ENCODE measurements around the gene TNP2.

TNP2 gene

GRCh38 chr16:11268921-11269375, at the start of gene TNP2:
Gene TNP2, minus strand, starts transcription at chr16:11269325. Its CDS starts 63 bp downstream, at chr16:11269262.
- peaks cover 11% of the 10 kb centered on the region; the same call in 1 of the 2 replicates for H3K4me1 ChIP-seq (ENCODE audit: control insufficient read depth, insufficient read depth, low read length)
- H3K27me3 ChIP-seq (ENCODE audit: control insufficient read depth, insufficient read depth, low read length): no peaks in the 10 kb centered on the region
- no peak within 1 kb of the TSS for H3K9ac ChIP-seq (ENCODE audit: low read length)
- H3K27ac ChIP-seq (ENCODE audit: low read depth, low read length): no peak within 1 kb of the TSS
- no peaks in the 10 kb centered on the region for H3K9me3 ChIP-seq (ENCODE audit: control insufficient read depth, insufficient read depth, low read depth, low read length)
- H3K4me3 ChIP-seq (ENCODE audit: low read depth, low read length): no peak within 1 kb of the TSS
- H3K36me3 ChIP-seq (ENCODE audit: control insufficient read depth, insufficient read depth, low read length): no peaks in the 10 kb centered on the region

- Histone ChIP-seq H3K36me3 (ENCODE audit: control insufficient read depth, insufficient read depth, low read length) (no peaks in the 10 kb centered on the region), H3K4me1 (ENCODE audit: control insufficient read depth, insufficient read depth, low read length) (peaks cover 29% of the 10 kb centered on the region), H3K27ac (ENCODE audit: low read depth, low read length) (no peak overlapping the region), H3K27me3 (ENCODE audit: control insufficient read depth, insufficient read depth, low read length) (no peaks in the 10 kb centered on the region), H3K9me3 (ENCODE audit: control insufficient read depth, insufficient read depth, low read depth, low read length) (no peaks in the 10 kb centered on the region), H3K9ac (ENCODE audit: low read length) (no peak overlapping the region), H3K4me3 (ENCODE audit: low read depth, low read length) (no peak overlapping the region)
Measured at GRCh38 chr16:11318817-11319216, 49.7 kb upstream of the TNP2 start.

DNA sequence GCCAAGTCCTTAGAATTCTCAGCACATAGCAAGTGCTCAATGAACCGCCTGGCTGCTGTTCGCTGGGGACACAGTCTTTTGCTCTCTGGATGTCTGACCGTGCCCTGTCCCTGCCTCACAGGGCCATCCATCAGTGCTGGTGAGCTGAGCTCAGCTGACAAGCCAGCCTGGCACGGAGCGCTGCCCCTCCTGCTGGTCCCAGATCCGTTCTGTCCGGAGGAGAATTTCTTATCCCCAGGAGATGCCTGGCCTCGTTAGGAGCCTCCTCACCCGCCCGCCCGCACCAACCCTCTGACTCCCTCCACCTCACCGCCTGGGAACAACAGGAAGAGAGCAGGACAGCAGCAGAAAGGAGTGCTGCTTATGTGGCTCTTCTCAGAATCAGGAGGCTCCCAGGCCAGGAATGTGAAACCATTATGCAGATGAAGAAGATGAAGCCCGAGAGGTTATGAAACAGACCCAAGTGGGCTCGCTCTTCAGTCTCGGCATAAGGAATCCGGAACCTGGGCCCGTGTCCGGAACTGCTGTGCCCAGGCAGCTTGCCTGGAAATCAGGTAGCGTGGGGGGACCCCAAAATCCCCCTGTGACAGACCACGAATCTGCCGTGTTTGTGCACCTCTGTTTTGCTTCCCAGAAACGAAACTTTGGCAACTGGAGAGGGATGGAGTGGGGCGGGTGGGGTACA, 47.3 kb upstream of the TNP2 start:
- Histone ChIP-seq H3K27me3 (ENCODE audit: control insufficient read depth, insufficient read depth, low read length) (no peaks in the 10 kb centered on the region), H3K4me3 (ENCODE audit: low read depth, low read length) (peak overlapping the region; percentile 35; the same call in 1 of the 2 replicates), H3K36me3 (ENCODE audit: control insufficient read depth, insufficient read depth, low read length) (no peaks in the 10 kb centered on the region), H3K4me1 (ENCODE audit: control insufficient read depth, insufficient read depth, low read length) (peaks cover 48% of the 10 kb centered on the region), H3K9me3 (ENCODE audit: control insufficient read depth, insufficient read depth, low read depth, low read length) (no peaks in the 10 kb centered on the region), H3K27ac (ENCODE audit: low read depth, low read length) (peak overlapping the region; percentile 57; the same call in 1 of the 2 replicates), H3K9ac (ENCODE audit: low read length) (peak overlapping the region; percentile 90)

DNA sequence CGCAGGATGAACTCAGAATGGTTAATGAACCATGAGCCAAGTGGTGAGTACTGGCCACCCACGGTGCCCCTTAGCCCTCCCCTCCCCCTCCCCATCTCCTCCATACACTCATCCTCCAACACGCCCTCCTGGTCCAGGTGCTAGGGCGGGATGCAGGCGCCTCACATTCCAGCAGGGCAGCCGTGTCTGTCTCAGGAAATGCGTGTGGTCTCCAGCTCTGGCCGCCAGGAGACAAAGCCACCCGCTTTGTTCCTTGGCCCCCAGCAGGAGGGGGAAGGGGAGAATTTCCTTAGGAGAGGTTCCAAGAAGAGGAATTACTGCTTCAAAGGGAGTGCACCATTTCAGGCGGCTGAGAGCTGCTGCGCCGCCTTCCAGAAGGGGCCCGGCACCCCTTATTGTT, 46.4 kb upstream of the TNP2 start:
- Histone ChIP-seq H3K27ac (ENCODE audit: low read depth, low read length) (peak overlapping the region; percentile 78), H3K9me3 (ENCODE audit: control insufficient read depth, insufficient read depth, low read depth, low read length) (no peaks in the 10 kb centered on the region), H3K4me1 (ENCODE audit: control insufficient read depth, insufficient read depth, low read length) (peaks cover 51% of the 10 kb centered on the region), H3K4me3 (ENCODE audit: low read depth, low read length) (peak overlapping the region; percentile 35; the same call in 1 of the 2 replicates), H3K9ac (ENCODE audit: low read length) (peak overlapping the region; percentile 90), H3K36me3 (ENCODE audit: control insufficient read depth, insufficient read depth, low read length) (no peaks in the 10 kb centered on the region), H3K27me3 (ENCODE audit: control insufficient read depth, insufficient read depth, low read length) (no peaks in the 10 kb centered on the region)

GRCh38 chr16:11314309-11314894, 45.3 kb upstream of the TNP2 start:
- peak overlapping the region; percentile 69 for H3K9ac ChIP-seq (ENCODE audit: low read length)
- H3K4me1 ChIP-seq (ENCODE audit: control insufficient read depth, insufficient read depth, low read length): peaks cover 54% of the 10 kb centered on the region
- no peaks in the 10 kb centered on the region for H3K36me3 ChIP-seq (ENCODE audit: control insufficient read depth, insufficient read depth, low read length)
- no peaks in the 10 kb centered on the region for H3K9me3 ChIP-seq (ENCODE audit: control insufficient read depth, insufficient read depth, low read depth, low read length)
- no peaks in the 10 kb centered on the region for H3K27me3 ChIP-seq (ENCODE audit: control insufficient read depth, insufficient read depth, low read length)
- H3K27ac ChIP-seq (ENCODE audit: low read depth, low read length): peak overlapping the region; percentile 78; the same call in 1 of the 2 replicates
- no peak overlapping the region for H3K4me3 ChIP-seq (ENCODE audit: low read depth, low read length)

DNA sequence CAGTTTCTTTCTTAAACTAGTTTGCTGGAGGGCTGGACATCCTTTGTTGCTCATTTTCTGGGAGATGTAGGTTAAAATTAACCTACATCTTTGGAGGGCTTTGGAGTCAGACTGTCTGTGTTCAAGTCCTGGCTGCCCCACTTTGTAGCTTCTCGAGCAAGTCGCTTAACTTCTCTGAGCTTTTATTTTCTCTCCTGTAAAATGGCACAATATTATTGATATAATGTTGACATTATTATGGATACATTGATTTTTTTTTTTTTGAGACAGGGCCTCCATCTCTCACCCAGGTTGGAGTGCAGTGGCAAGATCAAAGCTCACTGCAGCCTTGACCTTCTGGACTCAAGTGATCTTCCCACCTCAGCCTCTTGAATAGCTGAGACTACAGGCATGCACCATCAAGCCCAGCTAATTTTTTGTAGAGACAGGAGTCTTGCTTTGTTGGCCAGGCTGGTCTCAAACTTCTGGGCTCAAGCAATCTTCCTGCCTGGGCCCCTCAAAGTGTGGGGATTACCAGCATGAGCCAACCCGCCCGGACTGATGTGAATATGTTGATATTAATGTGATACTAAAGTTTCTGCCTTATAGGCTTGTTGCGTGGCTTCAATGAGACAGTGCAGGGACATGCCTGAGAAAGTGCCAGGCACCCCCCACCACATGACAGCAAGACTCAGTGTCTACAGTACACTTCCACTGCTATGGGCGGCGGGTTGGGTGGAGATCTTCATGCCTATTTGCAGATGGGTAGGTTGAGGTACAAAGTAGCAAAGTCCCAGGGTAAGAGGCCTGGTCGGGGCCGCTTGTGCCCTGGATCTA, 44.6 kb upstream of the TNP2 start:
- peak overlapping the region; percentile 78; the same call in 1 of the 2 replicates for H3K27ac ChIP-seq (ENCODE audit: low read depth, low read length)
- peak overlapping the region; percentile 69 for H3K9ac ChIP-seq (ENCODE audit: low read length)
- H3K4me1 ChIP-seq (ENCODE audit: control insufficient read depth, insufficient read depth, low read length): peaks cover 57% of the 10 kb centered on the region

DNA sequence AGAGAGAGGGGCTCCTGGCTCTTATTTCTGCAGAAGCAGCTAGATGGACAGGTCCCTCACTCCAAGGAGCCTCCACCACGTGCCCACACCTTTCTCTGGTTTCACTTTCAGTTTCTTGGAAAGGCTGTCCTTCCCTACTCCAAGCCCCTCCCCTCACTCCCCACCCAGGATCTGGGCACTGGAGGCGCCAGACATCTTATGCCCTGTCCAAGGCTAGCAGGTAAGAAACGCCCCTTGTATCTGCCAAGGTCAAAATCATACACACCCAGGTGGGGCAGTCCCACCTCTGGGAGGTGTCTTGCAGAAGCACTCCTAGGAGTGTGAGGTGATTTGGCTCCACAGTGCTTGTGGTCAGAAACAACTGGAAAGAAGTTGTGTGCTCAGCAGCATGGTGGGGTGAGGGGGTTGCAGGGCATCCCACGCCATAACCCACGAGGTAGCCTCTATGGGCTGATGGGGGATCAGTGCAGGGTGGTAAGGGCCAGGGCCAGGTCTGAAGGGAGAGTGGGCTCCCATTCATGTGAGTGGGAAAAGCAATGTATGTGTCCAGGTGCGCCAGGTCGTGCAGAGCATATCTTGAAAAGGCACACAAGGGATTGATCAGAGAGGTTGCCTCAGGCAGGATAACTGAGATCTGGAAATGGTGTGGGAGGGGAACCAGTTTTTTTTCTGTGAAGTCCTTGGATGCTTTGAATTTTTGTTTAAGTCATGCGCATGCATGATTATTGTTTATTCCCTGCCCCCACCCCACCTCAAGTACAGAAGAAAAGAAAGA, 43.8 kb upstream of the TNP2 start:
- H3K27me3 ChIP-seq (ENCODE audit: control insufficient read depth, insufficient read depth, low read length): no peaks in the 10 kb centered on the region
- H3K9me3 ChIP-seq (ENCODE audit: control insufficient read depth, insufficient read depth, low read depth, low read length): no peaks in the 10 kb centered on the region
- H3K4me1 ChIP-seq (ENCODE audit: control insufficient read depth, insufficient read depth, low read length): peaks cover 65% of the 10 kb centered on the region
- peak overlapping the region; percentile 69 for H3K9ac ChIP-seq (ENCODE audit: low read length)
- no peaks in the 10 kb centered on the region for H3K36me3 ChIP-seq (ENCODE audit: control insufficient read depth, insufficient read depth, low read length)
- H3K27ac ChIP-seq (ENCODE audit: low read depth, low read length): peak overlapping the region; percentile 78
- H3K4me3 ChIP-seq (ENCODE audit: low read depth, low read length): peak overlapping the region; percentile 36; the same call in 1 of the 2 replicates

More for the DNA sequence above, 44.6 kb upstream of the TNP2 start:
- Histone ChIP-seq H3K27me3 (ENCODE audit: control insufficient read depth, insufficient read depth, low read length) (no peaks in the 10 kb centered on the region), H3K36me3 (ENCODE audit: control insufficient read depth, insufficient read depth, low read length) (no peaks in the 10 kb centered on the region), H3K4me3 (ENCODE audit: low read depth, low read length) (no peak overlapping the region; the same call in 1 of the 2 replicates), H3K9me3 (ENCODE audit: control insufficient read depth, insufficient read depth, low read depth, low read length) (no peaks in the 10 kb centered on the region)

GRCh38 chr16:11310997-11311561, 42.0 kb upstream of the TNP2 start:
- H3K27ac ChIP-seq (ENCODE audit: low read depth, low read length): no peak overlapping the region
- H3K9me3 ChIP-seq (ENCODE audit: control insufficient read depth, insufficient read depth, low read depth, low read length): no peaks in the 10 kb centered on the region
- no peak overlapping the region for H3K9ac ChIP-seq (ENCODE audit: low read length)
- H3K4me3 ChIP-seq (ENCODE audit: low read depth, low read length): no peak overlapping the region
- no peaks in the 10 kb centered on the region for H3K36me3 ChIP-seq (ENCODE audit: control insufficient read depth, insufficient read depth, low read length)
- peaks cover 61% of the 10 kb centered on the region for H3K4me1 ChIP-seq (ENCODE audit: control insufficient read depth, insufficient read depth, low read length)
- no peaks in the 10 kb centered on the region for H3K27me3 ChIP-seq (ENCODE audit: control insufficient read depth, insufficient read depth, low read length)

DNA sequence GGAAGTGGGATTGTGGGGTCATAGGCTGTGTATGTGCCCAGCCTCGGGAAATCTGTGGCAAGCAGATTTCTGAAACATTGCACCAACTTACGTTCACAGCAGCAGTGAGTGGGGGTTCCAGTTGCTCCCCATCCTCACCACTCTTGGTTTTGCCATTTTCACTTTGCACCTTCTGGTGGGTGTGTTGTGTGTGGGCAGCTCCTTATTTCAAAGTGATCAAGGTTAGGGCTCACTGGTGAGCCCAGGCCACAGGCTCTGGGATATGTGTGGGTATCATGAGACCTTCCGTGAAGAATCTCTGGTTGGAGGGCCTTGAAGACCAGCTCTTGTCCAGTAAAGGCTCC, 41.5 kb upstream of the TNP2 start:
- Histone ChIP-seq H3K27ac (ENCODE audit: low read depth, low read length) (no peak overlapping the region), H3K27me3 (ENCODE audit: control insufficient read depth, insufficient read depth, low read length) (no peaks in the 10 kb centered on the region), H3K9me3 (ENCODE audit: control insufficient read depth, insufficient read depth, low read depth, low read length) (no peaks in the 10 kb centered on the region), H3K36me3 (ENCODE audit: control insufficient read depth, insufficient read depth, low read length) (no peaks in the 10 kb centered on the region), H3K9ac (ENCODE audit: low read length) (no peak overlapping the region), H3K4me1 (ENCODE audit: control insufficient read depth, insufficient read depth, low read length) (peaks cover 57% of the 10 kb centered on the region), H3K4me3 (ENCODE audit: low read depth, low read length) (no peak overlapping the region)

DNA sequence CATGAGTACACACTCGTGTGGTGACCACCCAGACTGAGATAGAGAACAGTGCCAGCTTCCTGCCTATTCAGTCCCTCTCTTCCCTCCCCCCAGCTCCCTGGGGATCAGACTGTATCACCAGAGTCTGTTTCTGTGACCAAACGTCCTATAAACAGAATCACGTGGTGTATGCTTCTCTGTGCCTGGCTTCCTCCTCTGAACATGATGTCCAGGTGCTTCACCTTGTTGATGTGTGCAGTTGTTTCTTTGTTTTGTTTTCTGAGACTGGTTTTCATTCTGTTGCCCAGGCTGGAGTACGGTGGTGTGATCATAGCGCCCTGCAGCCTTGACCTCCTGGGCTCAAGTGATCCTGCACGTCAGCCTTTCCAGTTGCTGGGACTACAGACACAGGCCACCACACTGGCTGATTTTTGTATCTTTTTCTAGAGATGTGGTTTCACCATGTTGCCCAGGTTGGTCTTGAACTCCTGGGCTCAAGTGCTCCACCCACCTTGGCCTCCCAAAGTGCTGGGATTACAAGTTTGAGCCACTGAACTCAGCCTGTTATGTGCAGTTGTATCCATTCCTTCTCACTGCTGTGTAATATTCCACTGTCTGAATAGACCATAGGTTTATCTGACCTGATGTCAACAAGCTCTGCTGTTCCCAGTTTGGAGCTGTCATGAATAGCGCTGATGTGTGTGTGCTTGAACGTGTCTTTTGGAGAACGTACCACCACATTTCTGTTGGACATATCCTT, 40.9 kb upstream of the TNP2 start:
- Histone ChIP-seq H3K4me3 (ENCODE audit: low read depth, low read length) (no peak overlapping the region), H3K9me3 (ENCODE audit: control insufficient read depth, insufficient read depth, low read depth, low read length) (no peaks in the 10 kb centered on the region), H3K9ac (ENCODE audit: low read length) (no peak overlapping the region), H3K36me3 (ENCODE audit: control insufficient read depth, insufficient read depth, low read length) (no peaks in the 10 kb centered on the region), H3K27me3 (ENCODE audit: control insufficient read depth, insufficient read depth, low read length) (no peaks in the 10 kb centered on the region), H3K27ac (ENCODE audit: low read depth, low read length) (no peak overlapping the region), H3K4me1 (ENCODE audit: control insufficient read depth, insufficient read depth, low read length) (peaks cover 54% of the 10 kb centered on the region)
